Measurements from ENCODE around the gene MGAT1.

The MGAT1 gene

DNA sequence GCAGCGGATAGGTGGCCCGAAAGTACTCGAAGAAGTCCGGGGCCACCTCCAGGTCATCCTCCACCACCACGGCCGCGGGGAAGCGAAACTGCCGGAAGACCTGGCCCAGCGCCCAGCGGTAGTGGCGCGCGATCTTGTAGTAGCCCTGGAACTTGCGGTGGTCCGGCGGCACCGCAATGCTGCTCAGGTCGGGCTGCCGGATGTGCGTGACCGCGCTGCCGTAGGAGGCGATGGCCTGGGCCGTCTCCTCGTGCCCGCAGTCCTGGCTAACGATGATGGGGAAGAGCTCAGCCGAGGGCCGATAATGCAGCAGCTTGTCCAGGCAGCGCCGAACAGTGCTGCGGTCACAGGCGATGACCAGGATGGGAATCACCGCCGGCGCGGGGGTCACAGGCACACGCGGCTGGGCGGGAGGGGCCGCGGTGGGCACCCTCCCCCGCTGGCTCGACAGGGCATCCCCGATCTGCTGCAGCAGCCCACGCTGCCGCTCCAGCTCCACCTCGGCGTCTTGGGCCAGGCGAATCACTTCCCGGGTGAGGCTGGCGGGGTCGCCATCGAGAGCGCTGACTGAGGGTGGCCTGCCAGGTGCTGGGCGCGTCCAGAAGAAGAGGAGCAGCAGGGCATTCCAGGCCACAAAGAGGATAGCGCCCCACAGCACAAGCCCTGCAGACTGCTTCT is 10.2 kb downstream of the MGAT1 start:
- ATAC-seq (ENCODE audit: insufficient read depth, low read depth) (no peak), DNase-seq (no peak)
- Histone ChIP-seq H3K9me3 (ENCODE audit: insufficient read depth, low read length, severe bottlenecking) (no peaks in the 10 kb centered on the region), H3K9ac (ENCODE audit: low read depth, low read length) (no peak overlapping the region), H3K27me3 (ENCODE audit: insufficient read depth, low read length, poor library complexity) (no peaks in the 10 kb centered on the region), H2AFZ (ENCODE audit: low read depth, low read length) (no peak overlapping the region), H3K36me3 (ENCODE audit: insufficient read depth, low read length) (peaks cover 69% of the 10 kb centered on the region), H3K4me2 (ENCODE audit: insufficient read depth, low read length) (no peak overlapping the region), H3K4me1 (ENCODE audit: insufficient read depth, low read length) (no peaks in the 10 kb centered on the region), H4K20me1 (ENCODE audit: insufficient read depth, low read length) (peaks cover 74% of the 10 kb centered on the region), H3K27ac (ENCODE audit: low read length) (no peak overlapping the region), H3K79me2 (ENCODE audit: insufficient read depth, low read length) (peaks cover 70% of the 10 kb centered on the region), H3K4me3 (ENCODE audit: low read depth in 1 of 2, low read length in 2 of 2) (no peak overlapping the region)
- TF ChIP-seq, protein P1, sequence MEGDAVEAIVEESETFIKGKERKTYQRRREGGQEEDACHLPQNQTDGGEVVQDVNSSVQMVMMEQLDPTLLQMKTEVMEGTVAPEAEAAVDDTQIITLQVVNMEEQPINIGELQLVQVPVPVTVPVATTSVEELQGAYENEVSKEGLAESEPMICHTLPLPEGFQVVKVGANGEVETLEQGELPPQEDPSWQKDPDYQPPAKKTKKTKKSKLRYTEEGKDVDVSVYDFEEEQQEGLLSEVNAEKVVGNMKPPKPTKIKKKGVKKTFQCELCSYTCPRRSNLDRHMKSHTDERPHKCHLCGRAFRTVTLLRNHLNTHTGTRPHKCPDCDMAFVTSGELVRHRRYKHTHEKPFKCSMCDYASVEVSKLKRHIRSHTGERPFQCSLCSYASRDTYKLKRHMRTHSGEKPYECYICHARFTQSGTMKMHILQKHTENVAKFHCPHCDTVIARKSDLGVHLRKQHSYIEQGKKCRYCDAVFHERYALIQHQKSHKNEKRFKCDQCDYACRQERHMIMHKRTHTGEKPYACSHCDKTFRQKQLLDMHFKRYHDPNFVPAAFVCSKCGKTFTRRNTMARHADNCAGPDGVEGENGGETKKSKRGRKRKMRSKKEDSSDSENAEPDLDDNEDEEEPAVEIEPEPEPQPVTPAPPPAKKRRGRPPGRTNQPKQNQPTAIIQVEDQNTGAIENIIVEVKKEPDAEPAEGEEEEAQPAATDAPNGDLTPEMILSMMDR (IDR thresholded peaks at IDR 0.05; ENCODE audit: borderline replicate concordance, extremely low read depth, low read length, poor library complexity, severe bottlenecking), result no peak
- TF ChIP-seq EZH2 (IDR thresholded peaks at IDR 0.05; ENCODE audit: borderline replicate concordance, low read depth, low read length, severe bottlenecking), result no peak

DNA sequence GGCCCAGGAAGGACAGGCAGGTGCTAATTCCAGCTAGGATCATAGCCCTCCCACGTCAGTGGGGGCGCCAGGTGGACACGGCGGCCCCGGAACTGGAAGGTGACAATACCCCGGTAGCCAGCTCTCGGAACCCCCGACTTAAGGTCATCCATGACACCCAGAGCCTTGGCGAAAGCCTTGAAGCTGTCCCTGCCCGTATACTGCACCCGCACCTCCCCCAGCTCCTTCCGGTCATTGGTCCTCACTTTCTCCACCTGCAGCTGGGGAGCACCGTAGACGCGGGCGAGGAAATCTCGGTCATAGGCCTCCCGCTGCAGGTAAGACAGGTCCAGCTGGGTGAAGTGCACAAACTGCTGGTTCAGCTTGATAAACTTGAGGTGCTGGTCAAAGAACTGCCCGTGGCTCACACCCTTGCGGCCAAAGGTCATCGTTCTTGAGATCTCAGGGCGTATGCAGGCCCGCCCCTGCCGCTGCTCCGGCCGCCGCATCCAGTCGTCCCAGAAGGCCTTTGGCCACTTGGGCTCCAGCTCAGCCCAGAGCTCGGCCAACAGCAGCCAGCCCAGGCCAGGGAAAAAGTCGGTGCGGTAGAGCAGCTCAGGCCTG is 10.9 kb downstream of the MGAT1 start:
- ATAC-seq (ENCODE audit: insufficient read depth, low read depth) (no peak), DNase-seq (no peak)
- H3K27ac ChIP-seq (ENCODE audit: low read length), result no peak overlapping the region
- no peaks in the 10 kb centered on the region for H3K27me3 ChIP-seq (ENCODE audit: insufficient read depth, low read length, poor library complexity)
- no peaks in the 10 kb centered on the region for H3K4me1 ChIP-seq (ENCODE audit: insufficient read depth, low read length)
- no peak overlapping the region for H2AFZ ChIP-seq (ENCODE audit: low read depth, low read length)
- peaks cover 71% of the 10 kb centered on the region for H4K20me1 ChIP-seq (ENCODE audit: insufficient read depth, low read length)
- H3K4me3 ChIP-seq (ENCODE audit: low read depth in 1 of 2, low read length in 2 of 2), result no peak overlapping the region
- peaks cover 62% of the 10 kb centered on the region for H3K79me2 ChIP-seq (ENCODE audit: insufficient read depth, low read length)
- peaks cover 69% of the 10 kb centered on the region for H3K36me3 ChIP-seq (ENCODE audit: insufficient read depth, low read length)
- no peak overlapping the region for H3K4me2 ChIP-seq (ENCODE audit: insufficient read depth, low read length)
- no peak overlapping the region for H3K9ac ChIP-seq (ENCODE audit: low read depth, low read length)
- no peaks in the 10 kb centered on the region for H3K9me3 ChIP-seq (ENCODE audit: insufficient read depth, low read length, severe bottlenecking)
- TF ChIP-seq, protein P1 (IDR thresholded peaks at IDR 0.05; ENCODE audit: borderline replicate concordance, extremely low read depth, low read length, poor library complexity, severe bottlenecking), result no peak
- no peak for TF ChIP-seq EZH2 (IDR thresholded peaks at IDR 0.05; ENCODE audit: borderline replicate concordance, low read depth, low read length, severe bottlenecking)

GRCh38 chr5:180790524-180790923 is 12.1 kb downstream of the MGAT1 start:
- Histone ChIP-seq H3K4me3 (ENCODE audit: low read depth in 1 of 2, low read length in 2 of 2) (no peak overlapping the region), H4K20me1 (ENCODE audit: insufficient read depth, low read length) (peaks cover 65% of the 10 kb centered on the region), H3K4me1 (ENCODE audit: insufficient read depth, low read length) (no peaks in the 10 kb centered on the region), H3K79me2 (ENCODE audit: insufficient read depth, low read length) (peaks cover 52% of the 10 kb centered on the region), H3K4me2 (ENCODE audit: insufficient read depth, low read length) (no peak overlapping the region), H3K27me3 (ENCODE audit: insufficient read depth, low read length, poor library complexity) (no peaks in the 10 kb centered on the region), H3K9ac (ENCODE audit: low read depth, low read length) (no peak overlapping the region), H3K9me3 (ENCODE audit: insufficient read depth, low read length, severe bottlenecking) (no peaks in the 10 kb centered on the region), H3K36me3 (ENCODE audit: insufficient read depth, low read length) (peaks cover 60% of the 10 kb centered on the region), H2AFZ (ENCODE audit: low read depth, low read length) (no peak overlapping the region), H3K27ac (ENCODE audit: low read length) (no peak overlapping the region)
- TF ChIP-seq, protein P1 (IDR thresholded peaks at IDR 0.05; ENCODE audit: borderline replicate concordance, extremely low read depth, low read length, poor library complexity, severe bottlenecking), result no peak
- DNase-seq, result no peak
- ATAC-seq (ENCODE audit: insufficient read depth, low read depth), result no peak
